Skeletal muscle satellite cell (primary cell): ENCODE data around the gene LRFN2.

Experiments used
- H3K27me3 ChIP-seq: 2 replicates; pipeline ENCODE4 v1.7.0; 2013; ENCODE audit warnings: low read length; ENCODE audit not compliant: control insufficient read depth, insufficient read depth
- H3K36me3 ChIP-seq: 2 replicates; pipeline ENCODE4 v1.7.0; 2013; ENCODE audit warnings: mild to moderate bottlenecking, control low read depth, low read length; ENCODE audit not compliant: insufficient read depth
- H3K4me1 ChIP-seq: 2 replicates; pipeline ENCODE4 v1.7.0; 2013; ENCODE audit warnings: low read length; ENCODE audit not compliant: control insufficient read depth, insufficient read depth
- H3K4me2 ChIP-seq: 2 replicates; pipeline ENCODE4 v1.7.0; 2013; ENCODE audit warnings: mild to moderate bottlenecking, low read length
- H3K4me3 ChIP-seq: 2 replicates; pipeline ENCODE4 v1.7.0; 2013; ENCODE audit warnings: low read length
- H3K9ac ChIP-seq: 2 replicates; pipeline ENCODE4 v1.7.0; 2013; ENCODE audit warnings: mild to moderate bottlenecking, low read depth, low read length, moderate library complexity
- H3K9me3 ChIP-seq: replicated peaks from 2 replicates; pipeline ENCODE4 v1.7.0; 2013; ENCODE audit warnings: mild to moderate bottlenecking, control low read depth, low read length

The LRFN2 gene

GRCh38 chr6:40349123-40349900 lies 237.9 kb downstream of the LRFN2 start:
- H3K4me2 ChIP-seq, result no peak overlapping the region
- H3K36me3 ChIP-seq, result no peaks in the 10 kb centered on the region
- no peak overlapping the region for H3K4me3 ChIP-seq
- no peaks in the 10 kb centered on the region for H3K27me3 ChIP-seq
- no peaks in the 10 kb centered on the region for H3K4me1 ChIP-seq
- no peak overlapping the region for H3K9ac ChIP-seq
- H3K9me3 ChIP-seq, result no peaks in the 10 kb centered on the region

GRCh38 chr6:40348591-40348990 lies 238.6 kb downstream of the LRFN2 start:
- H3K4me2 ChIP-seq, result no peak overlapping the region
- no peaks in the 10 kb centered on the region for H3K27me3 ChIP-seq
- no peaks in the 10 kb centered on the region for H3K4me1 ChIP-seq
- no peak overlapping the region for H3K9ac ChIP-seq
- H3K36me3 ChIP-seq, result no peaks in the 10 kb centered on the region
- H3K4me3 ChIP-seq, result no peak overlapping the region
- no peaks in the 10 kb centered on the region for H3K9me3 ChIP-seq

- no peaks in the 10 kb centered on the region for H3K9me3 ChIP-seq
- H3K4me2 ChIP-seq, result no peak overlapping the region
- H3K36me3 ChIP-seq, result no peaks in the 10 kb centered on the region
- H3K4me3 ChIP-seq, result no peak overlapping the region
- H3K27me3 ChIP-seq, result no peaks in the 10 kb centered on the region
- no peak overlapping the region for H3K9ac ChIP-seq
- no peaks in the 10 kb centered on the region for H3K4me1 ChIP-seq
Measured at GRCh38 chr6:40347571-40348011, 239.6 kb downstream of the LRFN2 start.

- H3K9me3 ChIP-seq, result no peaks in the 10 kb centered on the region
- H3K4me2 ChIP-seq, result no peak overlapping the region
- no peak overlapping the region for H3K4me3 ChIP-seq
- H3K27me3 ChIP-seq, result no peaks in the 10 kb centered on the region
- H3K9ac ChIP-seq, result no peak overlapping the region
- H3K36me3 ChIP-seq, result no peaks in the 10 kb centered on the region
- H3K4me1 ChIP-seq, result no peaks in the 10 kb centered on the region
Measured at GRCh38 chr6:40346246-40346645, 240.9 kb downstream of the LRFN2 start.

GRCh38 chr6:40344566-40345167 lies 242.5 kb downstream of the LRFN2 start:
- Histone ChIP-seq H3K4me3 (no peak overlapping the region), H3K9me3 (no peaks in the 10 kb centered on the region), H3K36me3 (no peaks in the 10 kb centered on the region), H3K27me3 (no peaks in the 10 kb centered on the region), H3K4me2 (no peak overlapping the region), H3K4me1 (no peaks in the 10 kb centered on the region), H3K9ac (no peak overlapping the region)

GRCh38 chr6:40343877-40344565 lies 243.1 kb downstream of the LRFN2 start:
- Histone ChIP-seq H3K4me3 (no peak overlapping the region), H3K4me1 (no peaks in the 10 kb centered on the region), H3K9me3 (no peaks in the 10 kb centered on the region), H3K9ac (no peak overlapping the region), H3K27me3 (no peaks in the 10 kb centered on the region), H3K36me3 (no peaks in the 10 kb centered on the region), H3K4me2 (no peak overlapping the region)

GRCh38 chr6:40343318-40343876 lies 243.8 kb downstream of the LRFN2 start:
- Histone ChIP-seq H3K36me3 (no peaks in the 10 kb centered on the region), H3K4me3 (no peak overlapping the region), H3K9ac (no peak overlapping the region), H3K27me3 (no peaks in the 10 kb centered on the region), H3K4me2 (no peak overlapping the region), H3K4me1 (no peaks in the 10 kb centered on the region), H3K9me3 (no peaks in the 10 kb centered on the region)

GRCh38 chr6:40342723-40343122 lies 244.4 kb downstream of the LRFN2 start:
- Histone ChIP-seq H3K9ac (no peak overlapping the region), H3K4me3 (no peak overlapping the region), H3K4me1 (no peaks in the 10 kb centered on the region), H3K27me3 (no peaks in the 10 kb centered on the region), H3K9me3 (no peaks in the 10 kb centered on the region), H3K4me2 (no peak overlapping the region), H3K36me3 (no peaks in the 10 kb centered on the region)

- no peaks in the 10 kb centered on the region for H3K4me1 ChIP-seq
Measured at GRCh38 chr6:40341726-40342125, 245.4 kb downstream of the LRFN2 start.

More at GRCh38 chr6:40341726-40342125, 245.4 kb downstream of the LRFN2 start:
- H3K36me3 ChIP-seq, result no peaks in the 10 kb centered on the region
- H3K27me3 ChIP-seq, result no peaks in the 10 kb centered on the region
- H3K4me3 ChIP-seq, result no peak overlapping the region
- no peaks in the 10 kb centered on the region for H3K9me3 ChIP-seq
- no peak overlapping the region for H3K9ac ChIP-seq
- no peak overlapping the region for H3K4me2 ChIP-seq
